Measurements from ENCODE around the gene ARHGAP40.
"Not testable (repeated sequence)": the region's sequence is repeated elsewhere in the genome, so short reads cannot be mapped to it uniquely, and the experiment has no call there.

The ARHGAP40 gene

GRCh38 chr20:38589351-38589750 lies 12.3 kb upstream of the ARHGAP40 start:
- no peak for DNase-seq

- DNase-seq, result no peak
Measured at GRCh38 chr20:38589967-38590675, 11.5 kb upstream of the ARHGAP40 start.

- no peak for DNase-seq
Measured at GRCh38 chr20:38590676-38591473, 10.7 kb upstream of the ARHGAP40 start.

GRCh38 chr20:38591474-38592410 lies 9.9 kb upstream of the ARHGAP40 start:
- DNase-seq, result no peak

GRCh38 chr20:38592411-38592790 lies 9.2 kb upstream of the ARHGAP40 start:
- not testable (repeated sequence) for DNase-seq

- DNase-seq, result not testable (repeated sequence)
Measured at GRCh38 chr20:38594281-38594680, 7.3 kb upstream of the ARHGAP40 start.

- not testable (repeated sequence) for DNase-seq
Measured at GRCh38 chr20:38595886-38596285, 5.7 kb upstream of the ARHGAP40 start.

- no peak for DNase-seq
Measured at GRCh38 chr20:38599410-38599882, 2.2 kb upstream of the ARHGAP40 start.

GRCh38 chr20:38600057-38600456 lies 1.6 kb upstream of the ARHGAP40 start:
- no peak for DNase-seq

GRCh38 chr20:38602185-38602581 lies 574 bp downstream of the ARHGAP40 start:
- no peak for DNase-seq

- DNase-seq, result no peak
Measured at GRCh38 chr20:38603286-38603685, 1.7 kb downstream of the ARHGAP40 start.

- no peak for DNase-seq
Measured at GRCh38 chr20:38604873-38605303, 3.3 kb downstream of the ARHGAP40 start.

- no peak for DNase-seq
Measured at GRCh38 chr20:38607351-38607750, 5.7 kb downstream of the ARHGAP40 start.

GRCh38 chr20:38608188-38608587 lies 6.6 kb downstream of the ARHGAP40 start:
- DNase-seq, result no peak

GRCh38 chr20:38609815-38610214 lies 8.2 kb downstream of the ARHGAP40 start:
- DNase-seq, result no peak

GRCh38 chr20:38610521-38610920 lies 8.9 kb downstream of the ARHGAP40 start:
- DNase-seq, result no peak

- no peak for DNase-seq
Measured at GRCh38 chr20:38612751-38613515, 11.3 kb downstream of the ARHGAP40 start.

- no peak for DNase-seq
Measured at GRCh38 chr20:38615283-38615682, 13.7 kb downstream of the ARHGAP40 start.

GRCh38 chr20:38616457-38616856 lies 14.8 kb downstream of the ARHGAP40 start:
- no peak for DNase-seq

GRCh38 chr20:38617011-38617829 lies 15.6 kb downstream of the ARHGAP40 start:
- no peak for DNase-seq

GRCh38 chr20:38617830-38618196 lies 16.2 kb downstream of the ARHGAP40 start:
- DNase-seq, result no peak

Data from NCI-H2081 treated with DMSO at 0.1 percent for 48 hours (cell line).